DND-41 (cell line): ENCODE measurements around the gene KRTCAP2.

Experiments used
- ATAC-seq: fragments of 200-7000 bp; cut with Tn5 transposase; 3 replicates; pipeline ENCODE4 v1.9.1; 2021; ENCODE audit warnings: low read depth; ENCODE audit not compliant: insufficient read depth
- DNase-seq: peaks from one replicate; pipeline ENCODE4 v3.0.0-alpha.2; 2020
- H2AFZ ChIP-seq: 2 replicates; pipeline ENCODE4 v1.6.0; 2012; ENCODE audit warnings: low read depth, low read length
- H3K27ac ChIP-seq: 2 replicates; pipeline ENCODE4 v1.5.1; 2012; ENCODE audit warnings: low read length, inconsistent platforms
- H3K27me3 ChIP-seq: fragments of 200-600 bp; sonication (generic); 2 replicates; pipeline ENCODE4 v1.6.0; 2012; ENCODE audit warnings: low read length, mild to moderate bottlenecking, inconsistent platforms; ENCODE audit not compliant: insufficient read depth, poor library complexity
- H3K36me3 ChIP-seq: 2 replicates; pipeline ENCODE4 v1.5.1; 2012; ENCODE audit warnings: low read length, inconsistent platforms; ENCODE audit not compliant: insufficient read depth
- H3K4me1 ChIP-seq: 2 replicates; pipeline ENCODE4 v1.5.1; 2012; ENCODE audit warnings: mild to moderate bottlenecking, low read length; ENCODE audit not compliant: insufficient read depth
- H3K4me2 ChIP-seq: 2 replicates; pipeline ENCODE4 v1.6.0; 2012; ENCODE audit warnings: mild to moderate bottlenecking, moderate library complexity, low read length, inconsistent platforms; ENCODE audit not compliant: insufficient read depth
- H3K4me3 ChIP-seq, 2 experiments: fragments of 200-600 bp in 1 of 2; shearing (Covaris generic) in 1 of 2; 2 replicates each; pipeline ENCODE4 v1.5.1; 2012 to 2016; ENCODE audit warnings: inconsistent platforms in 2 of 2, low read length in 2 of 2, mild to moderate bottlenecking in 2 of 2, low read depth in 1 of 2, moderate library complexity in 1 of 2
- H3K79me2 ChIP-seq: 2 replicates; pipeline ENCODE4 v1.6.0; 2012; ENCODE audit warnings: low read length, inconsistent platforms; ENCODE audit not compliant: insufficient read depth
- H3K9ac ChIP-seq: 2 replicates; pipeline ENCODE4 v1.6.0; 2012; ENCODE audit warnings: low read depth, mild to moderate bottlenecking, inconsistent platforms, low read length, moderate library complexity
- H3K9me3 ChIP-seq: 2 replicates; pipeline ENCODE4 v1.5.1; 2012; ENCODE audit warnings: low read length, moderate library complexity, mild to moderate bottlenecking, inconsistent platforms; ENCODE audit not compliant: insufficient read depth, severe bottlenecking
- H4K20me1 ChIP-seq: 2 replicates; pipeline ENCODE4 v1.6.0; 2012; ENCODE audit warnings: low read length; ENCODE audit not compliant: insufficient read depth
- CTCF ChIP-seq: IDR thresholded peaks from 2 replicates; pipeline ENCODE4 v1.5.1; 2012; ENCODE audit warnings: borderline replicate concordance, low read length, moderate library complexity, mild to moderate bottlenecking; ENCODE audit not compliant: poor library complexity, severe bottlenecking; ENCODE audit errors: extremely low read depth
- EZH2 ChIP-seq: IDR thresholded peaks from 3 replicates; pipeline ENCODE4 v1.6.1; 2012; ENCODE audit warnings: borderline replicate concordance, low read depth, mild to moderate bottlenecking, moderate library complexity, low read length, inconsistent platforms; ENCODE audit not compliant: severe bottlenecking

The KRTCAP2 gene

DNA sequence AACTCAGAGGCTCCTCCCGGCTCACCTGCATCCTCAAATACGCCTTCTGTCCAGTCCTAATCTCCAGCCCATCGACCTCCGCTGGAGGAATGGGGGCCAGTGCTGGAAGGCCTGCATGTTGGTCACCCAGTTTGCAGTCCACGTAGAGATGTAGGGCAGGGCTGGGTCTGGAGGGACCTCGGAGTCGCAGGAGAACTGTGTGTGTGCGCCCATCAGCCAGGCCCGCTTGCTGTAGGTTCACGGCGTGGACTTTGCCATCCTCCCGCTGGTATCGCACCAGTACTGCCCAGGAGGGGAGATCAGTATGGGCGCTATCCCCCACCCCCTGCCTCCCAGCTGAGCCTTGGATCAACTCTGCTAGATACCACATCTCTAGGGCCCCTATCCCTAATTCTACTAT lies 31.9 kb upstream of the KRTCAP2 start:
- no peak overlapping the region for H2AFZ ChIP-seq
- no peak for DNase-seq
- peaks cover 10% of the 10 kb centered on the region for H3K79me2 ChIP-seq
- peaks cover 26% of the 10 kb centered on the region for H3K4me1 ChIP-seq
- no peak for TF ChIP-seq EZH2
- no peak for TF ChIP-seq CTCF
- H3K36me3 ChIP-seq, result no peaks in the 10 kb centered on the region; the same call in 1 of the 2 replicates
- H3K27ac ChIP-seq, result no peak overlapping the region
- no peak overlapping the region for H3K9ac ChIP-seq
- H3K4me3 ChIP-seq, result no peak overlapping the region
- H3K4me2 ChIP-seq, result no peak overlapping the region
- no peak for ATAC-seq
- no peaks in the 10 kb centered on the region for H4K20me1 ChIP-seq
- no peaks in the 10 kb centered on the region for H3K27me3 ChIP-seq
- no peaks in the 10 kb centered on the region for H3K9me3 ChIP-seq

DNA sequence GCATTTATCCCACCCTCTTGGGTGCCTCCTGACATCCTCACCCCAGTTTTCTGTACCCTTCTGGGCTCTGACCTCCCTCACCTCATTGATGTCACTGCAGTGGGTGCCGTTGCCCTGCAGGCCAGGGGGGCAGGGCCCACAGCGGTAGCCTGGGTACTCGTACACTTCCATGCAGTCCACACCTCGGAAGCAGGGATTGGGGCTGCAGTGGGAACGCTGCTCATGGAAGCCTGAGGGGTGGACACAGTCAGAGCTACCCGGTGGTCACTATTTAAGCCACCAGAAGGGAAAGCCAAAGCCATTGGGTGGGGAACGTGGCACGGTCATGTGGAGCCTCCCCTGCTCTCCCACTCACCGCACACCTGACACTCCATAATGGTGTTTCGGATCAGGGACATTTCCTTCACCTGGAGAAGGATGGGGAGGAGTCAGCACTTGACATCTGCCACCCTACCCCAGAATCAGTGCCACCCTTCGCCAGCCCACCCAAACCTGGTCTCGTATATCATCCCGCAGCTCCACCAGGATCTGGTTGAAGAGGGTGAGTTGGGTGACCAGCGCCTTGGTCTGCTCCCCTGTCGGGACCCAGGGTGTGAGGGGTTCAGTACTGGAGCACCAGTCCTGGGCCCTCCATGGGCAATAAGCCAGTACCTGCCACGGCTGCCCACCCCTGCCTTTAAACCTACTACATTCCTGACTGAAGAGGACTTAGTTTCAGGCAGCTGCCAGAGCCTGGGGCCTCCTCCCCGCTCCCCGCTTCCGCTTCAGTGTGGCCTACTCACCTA lies 29.8 kb upstream of the KRTCAP2 start:
- Histone ChIP-seq H3K36me3 (peaks cover 7% of the 10 kb centered on the region), H3K4me1 (peaks cover 14% of the 10 kb centered on the region), H4K20me1 (no peaks in the 10 kb centered on the region), H3K27me3 (no peaks in the 10 kb centered on the region), H3K27ac (no peak overlapping the region), H3K9me3 (no peaks in the 10 kb centered on the region), H3K9ac (no peak overlapping the region), H2AFZ (no peak overlapping the region), H3K4me2 (no peak overlapping the region), H3K79me2 (no peaks in the 10 kb centered on the region), H3K4me3 (no peak overlapping the region)
- TF ChIP-seq EZH2 (no peak), CTCF (no peak)
- ATAC-seq (no peak), DNase-seq (no peak)

- H4K20me1 ChIP-seq, result no peaks in the 10 kb centered on the region
Observed at GRCh38 chr1:155202198-155202597, 29.1 kb upstream of the KRTCAP2 start.

More at GRCh38 chr1:155202198-155202597, 29.1 kb upstream of the KRTCAP2 start:
- H3K79me2 ChIP-seq, result no peaks in the 10 kb centered on the region
- H3K4me1 ChIP-seq, result peaks cover 6% of the 10 kb centered on the region
- ATAC-seq (no peak), DNase-seq (no peak)
- H2AFZ ChIP-seq, result no peak overlapping the region
- TF ChIP-seq CTCF (no peak), EZH2 (no peak)
- H3K27me3 ChIP-seq, result no peaks in the 10 kb centered on the region
- H3K9me3 ChIP-seq, result no peaks in the 10 kb centered on the region
- H3K36me3 ChIP-seq, result peaks cover 7% of the 10 kb centered on the region
- no peak overlapping the region for H3K4me3 ChIP-seq
- H3K4me2 ChIP-seq, result no peak overlapping the region
- no peak overlapping the region for H3K9ac ChIP-seq
- no peak overlapping the region for H3K27ac ChIP-seq
